ENCODE results near the gene SUN1. TPM values are rescaled to one million over a fixed set of nuclear protein-coding genes. Genes with fewer than 3 reads are reported as not detected.

The SUN1 gene
- total and polyA plus RNA-seq, 2 donors (not counting 1 experiment from before 2014, with no cell fraction given), result 185 to 220 TPM

DNA sequence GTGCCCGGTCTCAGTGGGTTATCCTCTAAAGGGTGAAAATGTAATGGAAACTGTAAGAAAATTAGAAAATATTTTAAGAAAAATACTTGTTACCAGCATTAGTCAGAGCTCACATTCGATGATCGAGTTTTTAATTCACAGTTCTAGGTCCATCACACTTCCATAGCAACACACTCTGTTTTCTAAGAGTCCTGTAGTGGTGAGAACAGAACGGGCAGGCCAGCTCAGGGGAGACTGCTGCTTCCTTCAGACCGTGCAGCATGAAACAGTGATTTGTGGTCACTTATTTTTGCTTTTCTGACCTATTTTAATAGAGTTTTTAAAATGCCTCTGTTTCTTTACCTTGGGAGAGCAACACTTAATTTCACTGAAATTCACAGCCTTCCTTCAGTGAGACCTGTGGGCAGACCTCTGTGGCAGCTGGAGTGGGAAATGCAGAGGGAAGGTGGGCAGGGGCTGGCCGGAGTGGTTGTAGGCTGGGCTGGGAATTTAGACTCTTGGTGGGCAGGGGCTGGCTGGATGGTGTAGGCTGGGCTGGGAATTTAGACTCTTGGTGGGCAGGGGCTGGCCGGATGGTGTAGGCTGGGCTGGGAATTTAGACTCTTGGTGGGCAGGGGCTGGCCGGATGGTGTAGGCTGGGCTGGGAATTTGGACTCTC lies 1.5 kb downstream of the SUN1 start:
- Histone ChIP-seq H3K27ac (ENCODE audit: insufficient read depth, low read length) (peak overlapping the region; percentile 93), H3K36me3 (ENCODE audit: control insufficient read depth, insufficient read depth, low read length) (peaks cover 8% of the 10 kb centered on the region), H2AFZ (ENCODE audit: low read length) (no peak overlapping the region), H3K9me3 (ENCODE audit: control insufficient read depth, insufficient read depth, low read depth, low read length) (no peaks in the 10 kb centered on the region), H3K4me1 (ENCODE audit: control insufficient read depth, extremely low read depth, insufficient read depth, low read length) (peaks cover 17% of the 10 kb centered on the region), H3K4me2 (ENCODE audit: extremely low read depth, insufficient read depth, low read length) (no peak overlapping the region), H3K79me2 (ENCODE audit: control insufficient read depth, insufficient read depth, low read length) (peaks cover 90% of the 10 kb centered on the region), H4K20me1 (ENCODE audit: control insufficient read depth, extremely low read depth, insufficient read depth, low read length) (no peaks in the 10 kb centered on the region), H3K9ac (ENCODE audit: insufficient read depth, low read length) (no peak overlapping the region), H3K27me3 (ENCODE audit: control insufficient read depth, insufficient read depth, low read length) (no peaks in the 10 kb centered on the region), H3K4me3 (replicated peaks in 1 of 4; ENCODE audit: control extremely low read depth in 1 of 4, insufficient read depth in 1 of 4, low read depth in 3 of 4, low read length in 4 of 4) (no peak overlapping the region)
- TF ChIP-seq EZH2 (IDR thresholded peaks at IDR 0.05; ENCODE audit: low read length, missing control alignments), result no peak
- TF ChIP-seq, protein P1, sequence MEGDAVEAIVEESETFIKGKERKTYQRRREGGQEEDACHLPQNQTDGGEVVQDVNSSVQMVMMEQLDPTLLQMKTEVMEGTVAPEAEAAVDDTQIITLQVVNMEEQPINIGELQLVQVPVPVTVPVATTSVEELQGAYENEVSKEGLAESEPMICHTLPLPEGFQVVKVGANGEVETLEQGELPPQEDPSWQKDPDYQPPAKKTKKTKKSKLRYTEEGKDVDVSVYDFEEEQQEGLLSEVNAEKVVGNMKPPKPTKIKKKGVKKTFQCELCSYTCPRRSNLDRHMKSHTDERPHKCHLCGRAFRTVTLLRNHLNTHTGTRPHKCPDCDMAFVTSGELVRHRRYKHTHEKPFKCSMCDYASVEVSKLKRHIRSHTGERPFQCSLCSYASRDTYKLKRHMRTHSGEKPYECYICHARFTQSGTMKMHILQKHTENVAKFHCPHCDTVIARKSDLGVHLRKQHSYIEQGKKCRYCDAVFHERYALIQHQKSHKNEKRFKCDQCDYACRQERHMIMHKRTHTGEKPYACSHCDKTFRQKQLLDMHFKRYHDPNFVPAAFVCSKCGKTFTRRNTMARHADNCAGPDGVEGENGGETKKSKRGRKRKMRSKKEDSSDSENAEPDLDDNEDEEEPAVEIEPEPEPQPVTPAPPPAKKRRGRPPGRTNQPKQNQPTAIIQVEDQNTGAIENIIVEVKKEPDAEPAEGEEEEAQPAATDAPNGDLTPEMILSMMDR (conservative IDR thresholded peaks at IDR 0.05 in 1 of 2, IDR thresholded peaks at IDR 0.05 in 1 of 2; ENCODE audit: low read depth in 1 of 2, low read length in 2 of 2), result no peak
- peak in 1 of 2 donors; percentile 18 for DNase-seq (ENCODE audit: low read depth in 2 of 2)

DNA sequence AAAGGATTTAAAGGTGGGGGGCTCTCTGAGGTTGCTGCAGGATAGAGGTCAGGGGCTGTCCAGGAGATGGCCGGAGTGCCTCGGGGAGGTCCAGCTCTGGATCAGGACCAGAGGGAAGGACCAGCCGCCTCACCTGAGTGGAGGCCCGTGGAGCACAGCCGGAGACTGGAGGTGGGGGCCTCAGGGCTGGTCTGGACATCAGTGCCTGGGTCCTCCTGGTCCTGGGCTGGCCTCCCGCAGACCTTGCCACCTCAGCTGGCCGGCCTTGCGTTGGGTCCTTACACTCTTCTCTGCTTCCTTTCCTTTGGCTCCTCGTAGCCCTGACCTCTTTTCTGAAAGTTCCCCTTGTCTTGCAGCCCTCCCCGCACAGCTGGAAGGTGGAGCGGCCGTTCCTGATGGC lies 2.0 kb downstream of the SUN1 start:
- no peak for DNase-seq (ENCODE audit: low read depth in 2 of 2)
- H3K27ac ChIP-seq (ENCODE audit: insufficient read depth, low read length), result no peak overlapping the region
- peaks cover 89% of the 10 kb centered on the region for H3K79me2 ChIP-seq (ENCODE audit: control insufficient read depth, insufficient read depth, low read length)

DNA sequence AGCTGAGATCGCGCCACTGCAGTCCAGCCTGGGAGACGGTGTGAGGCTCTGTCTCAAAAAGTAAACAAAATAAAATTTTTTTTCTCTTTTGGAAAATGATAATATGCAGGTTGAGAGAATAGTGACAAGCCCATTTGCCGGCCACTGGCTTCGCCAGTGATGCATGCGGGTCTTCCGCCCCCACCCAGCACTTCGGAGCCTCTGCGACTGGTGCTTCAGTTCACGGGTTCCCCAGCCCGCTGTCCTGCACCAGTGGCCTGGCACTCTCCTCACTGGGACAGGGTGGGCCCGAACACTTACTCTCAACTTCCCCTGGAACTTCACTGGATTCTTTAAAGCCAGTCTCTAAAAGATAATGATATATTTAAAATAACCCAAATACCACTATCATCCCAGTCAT lies 2.7 kb downstream of the SUN1 start:
- Histone ChIP-seq H3K4me1 (ENCODE audit: control insufficient read depth, extremely low read depth, insufficient read depth, low read length) (peaks cover 17% of the 10 kb centered on the region), H3K4me2 (ENCODE audit: extremely low read depth, insufficient read depth, low read length) (no peak overlapping the region), H3K79me2 (ENCODE audit: control insufficient read depth, insufficient read depth, low read length) (peaks cover 86% of the 10 kb centered on the region), H3K4me3 (replicated peaks in 1 of 4; ENCODE audit: control extremely low read depth in 1 of 4, insufficient read depth in 1 of 4, low read depth in 3 of 4, low read length in 4 of 4) (no peak overlapping the region), H2AFZ (ENCODE audit: low read length) (no peak overlapping the region), H3K27ac (ENCODE audit: insufficient read depth, low read length) (no peak overlapping the region), H3K27me3 (ENCODE audit: control insufficient read depth, insufficient read depth, low read length) (no peaks in the 10 kb centered on the region), H4K20me1 (ENCODE audit: control insufficient read depth, extremely low read depth, insufficient read depth, low read length) (no peaks in the 10 kb centered on the region), H3K9ac (ENCODE audit: insufficient read depth, low read length) (no peak overlapping the region), H3K36me3 (ENCODE audit: control insufficient read depth, insufficient read depth, low read length) (peaks cover 7% of the 10 kb centered on the region), H3K9me3 (ENCODE audit: control insufficient read depth, insufficient read depth, low read depth, low read length) (no peaks in the 10 kb centered on the region)
- no peak for TF ChIP-seq EZH2 (IDR thresholded peaks at IDR 0.05; ENCODE audit: low read length, missing control alignments)
- TF ChIP-seq, protein P1 (conservative IDR thresholded peaks at IDR 0.05 in 1 of 2, IDR thresholded peaks at IDR 0.05 in 1 of 2; ENCODE audit: low read depth in 1 of 2, low read length in 2 of 2), result no peak
- no peak for DNase-seq (ENCODE audit: low read depth in 2 of 2)

More for the DNA sequence above, 2.0 kb downstream of the SUN1 start:
- Histone ChIP-seq H3K4me1 (ENCODE audit: control insufficient read depth, extremely low read depth, insufficient read depth, low read length) (peaks cover 17% of the 10 kb centered on the region), H4K20me1 (ENCODE audit: control insufficient read depth, extremely low read depth, insufficient read depth, low read length) (no peaks in the 10 kb centered on the region), H3K9me3 (ENCODE audit: control insufficient read depth, insufficient read depth, low read depth, low read length) (no peaks in the 10 kb centered on the region), H3K4me2 (ENCODE audit: extremely low read depth, insufficient read depth, low read length) (no peak overlapping the region), H3K36me3 (ENCODE audit: control insufficient read depth, insufficient read depth, low read length) (peaks cover 8% of the 10 kb centered on the region), H3K27me3 (ENCODE audit: control insufficient read depth, insufficient read depth, low read length) (no peaks in the 10 kb centered on the region), H3K4me3 (replicated peaks in 1 of 4; ENCODE audit: control extremely low read depth in 1 of 4, insufficient read depth in 1 of 4, low read depth in 3 of 4, low read length in 4 of 4) (no peak overlapping the region), H3K9ac (ENCODE audit: insufficient read depth, low read length) (no peak overlapping the region), H2AFZ (ENCODE audit: low read length) (no peak overlapping the region)
- TF ChIP-seq, protein P1 (conservative IDR thresholded peaks at IDR 0.05 in 1 of 2, IDR thresholded peaks at IDR 0.05 in 1 of 2; ENCODE audit: low read depth in 1 of 2, low read length in 2 of 2), result no peak
- TF ChIP-seq EZH2 (IDR thresholded peaks at IDR 0.05; ENCODE audit: low read length, missing control alignments), result no peak

Measured in fibroblast of lung (primary cell).